ENCODE measurements around the gene KRT83. TPM values are rescaled to one million over a fixed set of nuclear protein-coding genes. Genes with fewer than 3 reads are reported as not detected.

KRT83 gene
- total RNA-seq, 1 donor: not detected

DNA sequence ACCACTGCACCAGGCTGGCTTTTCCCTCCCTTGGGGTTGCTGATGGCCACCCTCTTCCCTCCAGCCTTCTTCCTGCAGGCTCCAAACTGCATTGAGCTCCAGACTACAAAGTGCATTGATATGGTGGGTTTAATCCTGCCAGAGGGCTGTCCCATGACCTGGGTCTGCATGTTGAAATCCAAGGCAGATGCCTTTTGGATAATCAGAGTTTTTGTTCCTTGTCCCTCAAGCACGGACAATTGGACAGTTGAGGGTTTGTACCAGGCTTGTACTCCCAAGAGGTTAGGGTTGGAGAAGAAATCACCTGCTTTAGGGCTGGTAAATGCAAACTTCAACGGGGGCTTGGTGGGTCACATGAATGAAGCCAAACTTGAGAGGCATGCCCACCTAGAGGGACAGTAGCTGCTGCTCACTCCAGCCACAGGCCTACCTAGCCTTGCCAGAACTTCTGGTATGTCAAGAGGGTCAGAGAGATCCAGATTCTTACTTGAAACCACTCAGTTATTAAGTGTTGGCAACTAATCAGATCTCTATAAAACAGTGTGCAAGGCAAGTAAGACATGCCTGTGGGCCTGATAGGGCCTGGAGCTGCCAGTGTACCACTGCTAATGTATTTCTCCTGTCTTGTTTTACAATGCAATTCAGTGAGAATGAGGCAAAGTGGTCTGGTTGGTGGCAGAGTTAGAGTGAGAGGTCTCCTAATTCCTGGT is 21.7 kb upstream of the KRT83 start:
- TF ChIP-seq, protein P1, sequence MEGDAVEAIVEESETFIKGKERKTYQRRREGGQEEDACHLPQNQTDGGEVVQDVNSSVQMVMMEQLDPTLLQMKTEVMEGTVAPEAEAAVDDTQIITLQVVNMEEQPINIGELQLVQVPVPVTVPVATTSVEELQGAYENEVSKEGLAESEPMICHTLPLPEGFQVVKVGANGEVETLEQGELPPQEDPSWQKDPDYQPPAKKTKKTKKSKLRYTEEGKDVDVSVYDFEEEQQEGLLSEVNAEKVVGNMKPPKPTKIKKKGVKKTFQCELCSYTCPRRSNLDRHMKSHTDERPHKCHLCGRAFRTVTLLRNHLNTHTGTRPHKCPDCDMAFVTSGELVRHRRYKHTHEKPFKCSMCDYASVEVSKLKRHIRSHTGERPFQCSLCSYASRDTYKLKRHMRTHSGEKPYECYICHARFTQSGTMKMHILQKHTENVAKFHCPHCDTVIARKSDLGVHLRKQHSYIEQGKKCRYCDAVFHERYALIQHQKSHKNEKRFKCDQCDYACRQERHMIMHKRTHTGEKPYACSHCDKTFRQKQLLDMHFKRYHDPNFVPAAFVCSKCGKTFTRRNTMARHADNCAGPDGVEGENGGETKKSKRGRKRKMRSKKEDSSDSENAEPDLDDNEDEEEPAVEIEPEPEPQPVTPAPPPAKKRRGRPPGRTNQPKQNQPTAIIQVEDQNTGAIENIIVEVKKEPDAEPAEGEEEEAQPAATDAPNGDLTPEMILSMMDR (IDR thresholded peaks at IDR 0.05; ENCODE audit: insufficient read depth, low read depth, low read length): no peak
- H3K4me3 ChIP-seq (ENCODE audit: low read depth, low read length): no peak overlapping the region
- DNase-seq (ENCODE audit: low read depth): no peak

DNA sequence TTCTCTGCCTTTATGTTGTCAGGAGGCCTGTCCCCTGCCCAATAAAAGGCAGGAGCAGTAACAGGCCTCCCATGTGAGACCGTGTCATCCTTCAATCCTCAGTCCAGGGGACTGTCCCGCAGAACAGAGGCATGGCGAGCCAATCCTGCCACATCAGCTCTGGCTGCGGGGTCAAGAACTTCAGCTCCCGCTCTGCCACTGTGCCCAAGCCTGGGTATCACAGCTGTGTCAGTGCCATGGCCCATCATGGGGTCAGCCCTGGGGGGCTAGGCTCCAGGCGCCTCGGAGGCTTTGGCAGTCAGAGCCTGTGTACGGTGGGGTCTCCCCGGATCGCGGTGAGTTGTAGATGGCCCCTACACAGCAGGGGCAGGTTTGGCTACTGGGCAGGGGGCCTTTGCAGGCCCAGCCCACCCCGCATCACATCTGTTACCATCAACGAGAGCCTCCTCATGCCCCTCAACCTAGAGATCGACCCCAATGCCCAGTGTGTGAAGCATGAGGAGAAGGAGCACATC is 19.9 kb upstream of the KRT83 start:
- H3K4me3 ChIP-seq (ENCODE audit: low read depth, low read length): no peak overlapping the region
- TF ChIP-seq, protein P1 (IDR thresholded peaks at IDR 0.05; ENCODE audit: insufficient read depth, low read depth, low read length): no peak
- DNase-seq (ENCODE audit: low read depth): no peak

DNA sequence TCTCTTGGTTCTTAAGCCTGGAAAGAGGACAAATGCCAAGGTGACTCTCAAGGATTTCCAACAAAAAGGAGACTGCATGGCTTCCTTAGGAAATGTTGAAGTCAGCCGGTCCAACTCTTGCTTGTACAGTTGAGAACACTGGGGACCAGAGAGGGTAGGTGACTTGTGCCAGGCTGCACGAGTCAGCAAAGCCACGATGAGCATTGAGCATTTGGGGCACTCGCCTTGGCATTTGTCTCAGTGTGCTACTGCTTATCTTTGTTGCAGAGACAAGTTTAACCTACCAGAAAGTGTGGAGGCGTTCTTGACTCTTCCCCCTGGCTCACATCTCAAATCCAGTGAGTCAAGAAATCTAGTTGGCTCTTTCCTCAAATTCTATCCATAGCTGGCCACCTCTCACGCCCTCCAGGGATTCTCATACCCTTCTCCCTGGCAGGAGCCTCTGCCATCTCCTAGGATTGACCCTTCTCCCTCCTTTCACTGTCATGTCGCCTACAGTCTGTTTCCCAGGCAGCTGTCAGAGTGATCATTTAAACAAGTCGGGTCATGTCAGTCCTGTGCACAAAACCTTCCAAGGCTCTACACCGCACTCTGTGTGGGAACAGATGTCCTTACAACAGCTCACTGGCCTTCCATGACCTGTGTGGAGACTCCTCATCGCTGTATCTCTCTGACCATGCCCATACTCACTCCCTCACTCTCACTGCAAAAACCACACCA is 17.2 kb upstream of the KRT83 start:
- no peak for DNase-seq (ENCODE audit: low read depth)
- TF ChIP-seq, protein P1 (IDR thresholded peaks at IDR 0.05; ENCODE audit: insufficient read depth, low read depth, low read length): no peak
- H3K4me3 ChIP-seq (ENCODE audit: low read depth, low read length): no peak overlapping the region

DNA sequence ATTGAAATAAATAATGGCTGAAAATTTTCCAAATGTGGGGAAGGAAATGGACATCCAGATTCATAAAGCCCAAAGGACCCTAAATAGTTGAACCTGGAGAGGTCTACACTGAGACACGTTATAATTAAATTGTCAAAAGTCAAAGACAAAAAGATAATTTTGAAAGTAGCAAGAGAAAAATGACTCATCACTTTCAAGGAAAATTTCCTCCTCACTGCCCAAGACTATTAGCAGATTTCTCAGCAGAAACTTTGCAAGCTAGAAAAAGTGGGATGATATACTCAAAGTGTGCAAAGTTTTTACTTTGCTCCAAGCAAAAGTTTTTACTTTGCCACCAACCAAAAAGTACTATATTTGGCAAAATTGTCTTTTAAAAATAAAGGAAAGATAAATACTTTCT is 15.9 kb upstream of the KRT83 start:
- TF ChIP-seq, protein P1 (IDR thresholded peaks at IDR 0.05; ENCODE audit: insufficient read depth, low read depth, low read length): no peak
- DNase-seq (ENCODE audit: low read depth): no peak
- no peak overlapping the region for H3K4me3 ChIP-seq (ENCODE audit: low read depth, low read length)

DNA sequence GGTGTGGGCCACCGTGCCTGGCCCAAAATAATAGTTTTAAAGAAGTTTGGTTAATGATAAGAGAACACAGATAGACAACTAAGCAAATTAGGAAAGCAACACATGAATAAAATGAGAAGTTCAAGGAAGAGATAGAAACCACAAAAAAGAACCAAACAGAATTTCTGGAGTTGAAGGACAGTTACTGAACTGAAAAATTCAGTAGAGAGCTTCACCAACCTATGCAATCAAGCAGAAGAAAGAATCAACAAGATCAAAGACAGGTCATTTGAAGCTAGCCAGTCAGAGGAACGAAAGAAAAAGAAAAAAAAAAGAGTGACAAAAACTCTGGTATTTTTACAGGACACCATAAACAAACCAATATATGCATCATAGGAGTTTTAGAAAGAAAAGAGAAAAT is 15.4 kb upstream of the KRT83 start:
- no peak overlapping the region for H3K4me3 ChIP-seq (ENCODE audit: low read depth, low read length)
- TF ChIP-seq, protein P1 (IDR thresholded peaks at IDR 0.05; ENCODE audit: insufficient read depth, low read depth, low read length): no peak
- DNase-seq (ENCODE audit: low read depth): no peak

DNA sequence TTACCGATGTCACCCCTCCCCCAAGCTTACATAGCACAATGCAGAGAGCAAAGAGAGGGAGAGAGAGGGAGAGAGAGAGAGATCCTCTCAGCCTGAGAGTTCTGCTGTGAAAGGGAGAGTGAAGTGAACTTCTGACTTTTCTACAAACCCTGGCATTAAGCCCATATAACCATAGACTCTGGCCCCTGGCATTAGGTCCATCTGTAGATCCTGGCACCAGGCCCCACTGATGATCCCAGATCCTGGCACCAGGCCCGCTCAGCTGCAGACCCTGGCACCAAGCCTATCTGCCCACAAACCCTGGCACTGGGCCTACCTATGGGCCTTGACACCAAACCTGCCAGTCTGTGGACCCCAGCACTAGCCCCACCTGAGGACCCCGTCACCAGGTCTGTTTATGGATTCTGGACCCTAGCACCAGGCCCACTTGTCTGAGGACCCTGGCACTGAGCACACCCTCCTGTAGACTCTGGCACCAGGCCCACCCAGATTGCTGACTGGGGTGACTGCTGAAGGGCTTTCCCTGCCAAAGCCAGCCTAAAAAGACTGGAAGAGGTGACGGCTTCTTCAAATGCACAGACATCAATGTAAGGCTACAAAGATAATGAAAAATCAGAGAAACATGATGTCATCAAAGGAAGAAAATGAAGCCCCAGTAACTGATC is 14.5 kb upstream of the KRT83 start:
- no peak for DNase-seq (ENCODE audit: low read depth)
- TF ChIP-seq, protein P1 (IDR thresholded peaks at IDR 0.05; ENCODE audit: insufficient read depth, low read depth, low read length): no peak

More for the DNA sequence above, 14.5 kb upstream of the KRT83 start:
- no peak overlapping the region for H3K4me3 ChIP-seq (ENCODE audit: low read depth, low read length)

Data from fibroblast of villous mesenchyme (primary cell).